Neural crest cell (in vitro differentiated cells): Measurements from ENCODE around the gene STAMBP. TPM values are rescaled to one million over a fixed set of nuclear protein-coding genes. Genes with fewer than 3 reads are reported as not detected.
A peak's percentile ranks its signal among the peaks of the same experiment; 100 is the strongest.

Experiments used
- DNase-seq: peaks from one replicate; pipeline ENCODE4 v3.0.0; 2021; ENCODE audit warnings: low read depth, mixed read lengths, low spot score
- H3K27ac Mint-ChIP-seq: one replicate; pipeline ENCODE4 v1.8.0; 2021; ENCODE audit warnings: mild to moderate bottlenecking, mixed read lengths; ENCODE audit not compliant: unreplicated experiment
- H3K27me3 Mint-ChIP-seq: 2 replicates; pipeline ENCODE4 v1.8.0; 2021; ENCODE audit warnings: low read depth, mild to moderate bottlenecking, mixed read lengths
- H3K36me3 Mint-ChIP-seq: 2 replicates; pipeline ENCODE4 v1.8.0; 2021; ENCODE audit warnings: low read depth, mild to moderate bottlenecking, mixed read lengths
- H3K4me1 Mint-ChIP-seq: 2 replicates; pipeline ENCODE4 v1.8.0; 2021; ENCODE audit warnings: mixed read lengths
- H3K4me3 Mint-ChIP-seq: one replicate; pipeline ENCODE4 v1.8.0; 2021; ENCODE audit warnings: mild to moderate bottlenecking, mixed read lengths
- H3K9me3 Mint-ChIP-seq: 2 replicates; pipeline ENCODE4 v1.8.0; 2021; ENCODE audit warnings: mixed read lengths
- CTCF ChIP-seq: fragments of 200-600 bp; sonication (generic); conservative IDR thresholded peaks from 2 replicates; pipeline ENCODE4 v1.5.0; 2021; ENCODE audit warnings: antibody characterized with exemption, mild to moderate bottlenecking
- total RNA-seq: library from RNA; stranded (reverse); gene quantifications from 2 replicates; pipeline ENCODE4 v1.2.1, GENCODE V29; 2021

STAMBP gene
- total RNA-seq, 1 donor from 2014 or later = 37.4 TPM

DNA sequence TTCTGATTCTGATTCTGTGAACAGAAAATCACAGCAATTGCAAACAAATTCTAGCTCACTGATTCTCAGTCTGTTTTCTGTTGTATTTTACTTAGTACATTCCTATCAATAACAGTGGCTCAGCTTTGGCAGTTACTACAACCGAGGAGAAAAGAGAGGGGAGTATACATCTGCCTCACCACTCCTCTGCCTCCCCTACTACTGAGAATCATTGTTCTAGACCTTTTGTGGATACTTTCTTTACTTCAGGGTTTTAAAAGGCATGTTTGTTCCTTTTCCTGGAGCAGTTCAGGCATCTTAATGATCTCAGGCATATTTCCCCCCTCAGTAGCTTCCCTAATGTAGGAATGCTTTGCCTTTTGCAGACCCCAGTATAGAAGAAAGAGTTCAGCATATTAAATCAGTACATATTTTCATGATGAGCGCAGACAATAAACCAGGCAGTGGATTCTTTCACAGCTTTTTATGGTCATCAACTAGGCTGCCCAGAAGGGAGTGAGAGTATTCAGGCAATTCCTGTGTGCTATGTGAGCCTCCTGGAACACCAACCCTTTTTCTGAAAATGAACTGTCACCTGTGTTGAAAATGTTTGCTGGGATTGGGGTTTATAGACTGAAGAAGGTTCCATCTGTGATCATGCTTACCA lies 10.3 kb downstream of the STAMBP start:
- Mint-ChIP-seq H3K27ac (peak overlapping the region; percentile 52), H3K36me3 (no peaks in the 10 kb centered on the region), H3K4me1 (peaks cover 14% of the 10 kb centered on the region), H3K27me3 (no peaks in the 10 kb centered on the region), H3K9me3 (no peaks in the 10 kb centered on the region), H3K4me3 (no peak overlapping the region)
- no peak for DNase-seq
- TF ChIP-seq CTCF = no peak

- no peaks in the 10 kb centered on the region for H3K9me3 Mint-ChIP-seq
- no peak overlapping the region for H3K4me3 Mint-ChIP-seq
- no peaks in the 10 kb centered on the region for H3K36me3 Mint-ChIP-seq
- H3K27ac Mint-ChIP-seq = no peak overlapping the region
- no peaks in the 10 kb centered on the region for H3K27me3 Mint-ChIP-seq
- DNase-seq = no peak
- peaks cover 14% of the 10 kb centered on the region for H3K4me1 Mint-ChIP-seq
- TF ChIP-seq CTCF = no peak
Observed at GRCh38 chr2:73839653-73840411, 11.1 kb downstream of the STAMBP start.

GRCh38 chr2:73841912-73842738 lies 13.4 kb downstream of the STAMBP start:
- H3K36me3 Mint-ChIP-seq = peaks cover 5% of the 10 kb centered on the region
- no peak for TF ChIP-seq CTCF
- H3K27me3 Mint-ChIP-seq = no peaks in the 10 kb centered on the region
- peaks cover 14% of the 10 kb centered on the region for H3K4me1 Mint-ChIP-seq
- DNase-seq = no peak
- H3K9me3 Mint-ChIP-seq = no peaks in the 10 kb centered on the region
- H3K27ac Mint-ChIP-seq = no peak overlapping the region
- H3K4me3 Mint-ChIP-seq = no peak overlapping the region

DNA sequence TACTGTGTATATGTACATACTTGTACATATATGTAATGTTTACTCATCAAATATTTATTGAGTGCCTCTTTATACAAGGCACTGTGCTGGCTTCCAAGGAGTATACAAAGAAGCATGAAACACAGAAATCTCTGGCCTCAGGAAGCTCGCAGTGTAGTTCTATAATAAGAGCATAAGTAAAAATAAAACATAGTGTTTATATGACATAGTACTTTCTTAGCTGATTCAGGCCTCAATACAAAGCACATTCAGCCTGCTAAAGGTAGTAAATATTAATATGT lies 13.9 kb downstream of the STAMBP start:
- no peaks in the 10 kb centered on the region for H3K27me3 Mint-ChIP-seq
- H3K36me3 Mint-ChIP-seq = peaks cover 6% of the 10 kb centered on the region
- no peak for DNase-seq
- no peak for TF ChIP-seq CTCF
- no peaks in the 10 kb centered on the region for H3K9me3 Mint-ChIP-seq
- H3K27ac Mint-ChIP-seq = no peak overlapping the region
- peaks cover 14% of the 10 kb centered on the region for H3K4me1 Mint-ChIP-seq
- no peak overlapping the region for H3K4me3 Mint-ChIP-seq

DNA sequence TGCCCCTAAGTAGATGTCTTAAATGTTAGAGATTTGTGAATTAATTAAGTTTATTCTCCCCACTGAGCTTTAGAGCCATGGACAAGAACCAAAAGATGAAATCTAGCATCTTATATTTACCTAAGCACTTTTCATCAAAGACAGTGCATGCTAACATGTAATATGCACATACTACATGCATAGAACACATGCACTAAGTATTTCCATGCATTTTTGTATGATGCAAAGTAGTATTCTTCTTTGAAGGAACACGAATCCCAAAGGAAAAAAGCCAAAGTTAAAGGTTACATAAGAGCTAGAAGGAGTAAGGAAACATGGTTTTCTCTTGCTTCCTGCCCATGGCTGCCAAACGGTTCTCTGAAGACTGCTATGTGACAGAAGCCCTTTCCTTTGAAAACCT lies 15.3 kb downstream of the STAMBP start:
- H3K36me3 Mint-ChIP-seq = peaks cover 6% of the 10 kb centered on the region
- no peaks in the 10 kb centered on the region for H3K27me3 Mint-ChIP-seq
- no peak overlapping the region for H3K27ac Mint-ChIP-seq
- H3K4me1 Mint-ChIP-seq = peaks cover 4% of the 10 kb centered on the region
- no peaks in the 10 kb centered on the region for H3K9me3 Mint-ChIP-seq
- no peak for TF ChIP-seq CTCF
- DNase-seq = no peak
- no peak overlapping the region for H3K4me3 Mint-ChIP-seq
